ENCODE data around the gene CNIH3. TPM values are rescaled to one million over a fixed set of nuclear protein-coding genes. Genes with fewer than 3 reads are reported as not detected.

CNIH3 gene
- total RNA-seq, 1 donor from 2014 or later = 0.53 TPM

GRCh38 chr1:224760163-224760562 lies 144.0 kb downstream of the CNIH3 start:
- Histone ChIP-seq H3K27me3 (ENCODE audit: control insufficient read depth, insufficient read depth, low read length) (no peaks in the 10 kb centered on the region), H3K4me3 (ENCODE audit: low read depth, low read length) (no peak overlapping the region), H3K36me3 (ENCODE audit: control insufficient read depth, insufficient read depth, low read length) (no peaks in the 10 kb centered on the region)
- TF ChIP-seq, protein P1, sequence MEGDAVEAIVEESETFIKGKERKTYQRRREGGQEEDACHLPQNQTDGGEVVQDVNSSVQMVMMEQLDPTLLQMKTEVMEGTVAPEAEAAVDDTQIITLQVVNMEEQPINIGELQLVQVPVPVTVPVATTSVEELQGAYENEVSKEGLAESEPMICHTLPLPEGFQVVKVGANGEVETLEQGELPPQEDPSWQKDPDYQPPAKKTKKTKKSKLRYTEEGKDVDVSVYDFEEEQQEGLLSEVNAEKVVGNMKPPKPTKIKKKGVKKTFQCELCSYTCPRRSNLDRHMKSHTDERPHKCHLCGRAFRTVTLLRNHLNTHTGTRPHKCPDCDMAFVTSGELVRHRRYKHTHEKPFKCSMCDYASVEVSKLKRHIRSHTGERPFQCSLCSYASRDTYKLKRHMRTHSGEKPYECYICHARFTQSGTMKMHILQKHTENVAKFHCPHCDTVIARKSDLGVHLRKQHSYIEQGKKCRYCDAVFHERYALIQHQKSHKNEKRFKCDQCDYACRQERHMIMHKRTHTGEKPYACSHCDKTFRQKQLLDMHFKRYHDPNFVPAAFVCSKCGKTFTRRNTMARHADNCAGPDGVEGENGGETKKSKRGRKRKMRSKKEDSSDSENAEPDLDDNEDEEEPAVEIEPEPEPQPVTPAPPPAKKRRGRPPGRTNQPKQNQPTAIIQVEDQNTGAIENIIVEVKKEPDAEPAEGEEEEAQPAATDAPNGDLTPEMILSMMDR (IDR thresholded peaks at IDR 0.05; ENCODE audit: insufficient read depth, low read length, severe bottlenecking) = no peak
- DNase-seq (ENCODE audit: low read depth) = no peak
- no peak for FAIRE-seq

DNA sequence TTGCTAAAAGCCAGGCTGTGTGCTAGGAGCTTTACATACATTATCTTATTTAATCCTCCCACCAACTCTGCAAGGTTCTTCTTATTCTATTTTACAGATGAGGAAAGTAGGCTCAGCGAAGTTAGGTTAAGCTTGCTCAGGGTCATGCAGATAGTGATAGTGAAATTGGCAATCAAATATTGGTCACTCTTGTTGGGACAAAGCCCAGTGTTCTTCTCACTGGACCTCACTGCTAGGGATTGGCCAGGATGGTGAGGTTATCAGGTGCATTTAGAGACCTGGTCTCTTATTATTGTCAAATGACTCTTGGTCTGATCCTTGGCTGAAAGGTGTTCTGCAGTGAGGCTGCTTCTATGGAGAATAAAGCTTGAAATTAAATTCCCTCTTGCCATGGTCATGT lies 145.1 kb downstream of the CNIH3 start:
- Histone ChIP-seq H3K36me3 (ENCODE audit: control insufficient read depth, insufficient read depth, low read length) (no peaks in the 10 kb centered on the region), H3K27me3 (ENCODE audit: control insufficient read depth, insufficient read depth, low read length) (no peaks in the 10 kb centered on the region), H3K4me3 (ENCODE audit: low read depth, low read length) (no peak overlapping the region)
- FAIRE-seq (no peak), DNase-seq (ENCODE audit: low read depth) (no peak)
- TF ChIP-seq, protein P1 (IDR thresholded peaks at IDR 0.05; ENCODE audit: insufficient read depth, low read length, severe bottlenecking) = no peak

DNA sequence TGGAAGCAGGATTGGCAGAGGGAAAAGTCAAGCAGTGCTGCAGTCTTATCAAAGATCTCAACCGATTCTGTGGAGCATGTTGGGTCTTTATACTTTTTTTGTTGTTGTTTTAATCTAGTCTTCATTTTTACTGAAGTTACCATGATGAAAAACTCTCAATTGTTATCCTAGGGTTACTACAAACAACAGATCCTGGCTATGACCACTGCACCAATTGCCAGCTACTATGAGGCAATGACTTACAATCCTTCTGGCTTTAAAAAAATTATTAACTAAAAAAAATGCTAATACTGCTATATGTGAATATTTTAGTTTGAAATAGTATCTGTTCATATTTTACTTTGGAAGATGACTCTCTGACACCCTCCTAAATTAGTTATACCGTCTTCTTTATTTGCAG lies 145.9 kb downstream of the CNIH3 start:
- TF ChIP-seq, protein P1 (IDR thresholded peaks at IDR 0.05; ENCODE audit: insufficient read depth, low read length, severe bottlenecking) = no peak
- Histone ChIP-seq H3K36me3 (ENCODE audit: control insufficient read depth, insufficient read depth, low read length) (no peaks in the 10 kb centered on the region), H3K4me3 (ENCODE audit: low read depth, low read length) (no peak overlapping the region), H3K27me3 (ENCODE audit: control insufficient read depth, insufficient read depth, low read length) (no peaks in the 10 kb centered on the region)
- FAIRE-seq (no peak), DNase-seq (ENCODE audit: low read depth) (no peak)

DNA sequence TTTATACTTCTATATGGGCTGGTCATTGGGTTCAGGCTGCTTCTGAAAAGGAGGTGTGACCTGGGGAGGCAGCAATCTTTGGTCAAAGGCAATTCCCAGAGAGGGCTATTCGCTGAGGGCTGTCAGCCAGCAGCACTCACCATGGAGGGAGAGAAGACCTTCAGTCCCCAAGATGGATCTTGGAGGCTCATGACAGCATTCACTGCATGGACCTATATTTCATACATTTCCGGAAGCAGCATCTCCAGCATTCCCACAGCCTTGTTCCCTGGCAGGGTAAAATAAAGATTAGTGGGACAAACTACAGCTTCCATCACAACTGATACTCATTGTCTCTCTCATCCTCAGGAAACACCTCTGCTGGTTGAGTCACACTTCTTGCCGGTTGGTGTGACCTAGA lies 146.6 kb downstream of the CNIH3 start:
- FAIRE-seq = no peak
- TF ChIP-seq, protein P1 (IDR thresholded peaks at IDR 0.05; ENCODE audit: insufficient read depth, low read length, severe bottlenecking) = no peak
- no peaks in the 10 kb centered on the region for H3K36me3 ChIP-seq (ENCODE audit: control insufficient read depth, insufficient read depth, low read length)

GRCh38 chr1:224763126-224763775 lies 147.1 kb downstream of the CNIH3 start:
- H3K4me3 ChIP-seq (ENCODE audit: low read depth, low read length) = no peak overlapping the region
- no peaks in the 10 kb centered on the region for H3K36me3 ChIP-seq (ENCODE audit: control insufficient read depth, insufficient read depth, low read length)
- no peak for DNase-seq (ENCODE audit: low read depth)
- TF ChIP-seq, protein P1 (IDR thresholded peaks at IDR 0.05; ENCODE audit: insufficient read depth, low read length, severe bottlenecking) = no peak
- H3K27me3 ChIP-seq (ENCODE audit: control insufficient read depth, insufficient read depth, low read length) = no peaks in the 10 kb centered on the region
- FAIRE-seq = no peak

More for the DNA sequence above, 146.6 kb downstream of the CNIH3 start:
- no peaks in the 10 kb centered on the region for H3K27me3 ChIP-seq (ENCODE audit: control insufficient read depth, insufficient read depth, low read length)
- no peak overlapping the region for H3K4me3 ChIP-seq (ENCODE audit: low read depth, low read length)
- no peak for DNase-seq (ENCODE audit: low read depth)

DNA sequence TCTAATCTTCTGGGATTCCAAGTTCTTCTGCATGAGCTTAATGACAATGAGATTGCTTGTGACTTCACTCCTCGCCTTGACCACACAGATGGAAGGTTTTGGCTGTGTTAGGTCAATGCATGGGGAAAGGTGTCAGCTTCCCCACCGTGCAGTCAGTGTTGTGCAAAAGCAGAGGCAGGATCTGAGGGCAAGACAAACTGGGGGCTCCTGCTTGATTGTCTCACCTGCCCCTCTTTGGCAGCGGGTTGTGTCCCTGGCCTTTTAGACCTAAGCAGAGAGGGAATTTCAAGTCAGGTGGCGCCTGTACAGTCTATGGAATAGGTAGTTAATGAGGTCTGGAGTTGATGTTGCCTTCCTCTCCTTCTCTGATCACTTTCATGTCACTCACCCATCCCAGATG lies 150.1 kb downstream of the CNIH3 start:
- Histone ChIP-seq H3K4me3 (ENCODE audit: low read depth, low read length) (no peak overlapping the region), H3K36me3 (ENCODE audit: control insufficient read depth, insufficient read depth, low read length) (no peaks in the 10 kb centered on the region), H3K27me3 (ENCODE audit: control insufficient read depth, insufficient read depth, low read length) (no peaks in the 10 kb centered on the region)
- TF ChIP-seq, protein P1 (IDR thresholded peaks at IDR 0.05; ENCODE audit: insufficient read depth, low read length, severe bottlenecking) = no peak
- FAIRE-seq = peak; percentile 64
- DNase-seq (ENCODE audit: low read depth) = no peak
